Fibroblast of skin of back (primary cell): Measurements from ENCODE around the gene NPLOC4.

Source experiments
- DNase-seq: peaks from one replicate; pipeline ENCODE4 v3.0.0-alpha.2; 2013

The NPLOC4 gene

DNA sequence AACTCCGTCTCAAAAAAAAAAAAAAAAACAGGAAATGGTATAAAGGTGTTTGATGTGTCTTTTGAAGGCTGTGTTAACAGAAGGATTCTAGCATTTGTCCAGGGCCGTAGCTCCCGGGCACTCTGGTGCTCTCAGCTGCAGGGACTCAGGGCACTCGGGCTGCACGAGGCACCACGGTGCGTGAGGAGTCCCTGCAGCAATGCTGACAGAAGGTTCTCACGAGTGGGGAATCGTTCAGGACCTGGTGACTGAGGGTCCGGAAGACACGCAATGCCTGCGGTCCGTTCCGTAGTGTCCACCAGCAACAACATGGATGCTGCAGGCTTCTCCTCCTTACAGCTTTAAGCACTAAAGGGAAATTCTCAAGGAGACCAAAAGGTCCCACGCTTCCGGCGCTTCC, 72.1 kb downstream of the NPLOC4 start:
- DNase-seq = no peak

DNA sequence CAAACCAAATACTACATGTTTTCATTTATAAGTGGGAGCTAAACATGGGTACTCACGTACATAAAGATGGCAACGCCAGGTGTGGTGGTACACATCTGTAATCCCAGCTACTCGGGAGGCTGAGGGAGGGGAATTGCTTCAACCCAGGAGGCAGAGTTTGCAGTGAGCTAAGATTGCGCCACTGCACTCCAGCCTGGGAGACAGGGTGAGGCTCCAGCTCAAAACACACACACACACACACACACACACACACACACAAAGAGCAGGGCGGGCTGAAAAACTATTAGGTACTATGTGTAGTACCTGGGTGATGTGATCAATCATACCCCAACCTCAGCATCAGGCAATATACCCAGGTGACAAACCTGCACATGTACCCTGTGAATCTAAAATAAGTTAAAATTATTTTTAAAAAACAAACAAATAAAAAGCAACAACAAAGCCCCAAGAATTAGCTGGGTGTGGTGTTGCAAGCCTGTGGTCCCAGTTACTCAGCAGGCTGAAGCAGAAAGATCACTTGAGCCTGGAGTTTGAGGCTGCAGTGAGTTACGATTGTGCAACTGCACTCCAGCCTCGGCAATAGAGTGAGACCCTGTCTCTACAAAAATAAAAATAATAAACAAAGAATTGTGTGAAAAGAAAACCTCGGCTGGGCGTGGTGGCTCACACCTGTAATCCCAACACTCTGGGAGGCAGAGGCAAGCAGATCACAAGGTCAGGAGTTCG, 72.9 kb downstream of the NPLOC4 start:
- no peak for DNase-seq

DNA sequence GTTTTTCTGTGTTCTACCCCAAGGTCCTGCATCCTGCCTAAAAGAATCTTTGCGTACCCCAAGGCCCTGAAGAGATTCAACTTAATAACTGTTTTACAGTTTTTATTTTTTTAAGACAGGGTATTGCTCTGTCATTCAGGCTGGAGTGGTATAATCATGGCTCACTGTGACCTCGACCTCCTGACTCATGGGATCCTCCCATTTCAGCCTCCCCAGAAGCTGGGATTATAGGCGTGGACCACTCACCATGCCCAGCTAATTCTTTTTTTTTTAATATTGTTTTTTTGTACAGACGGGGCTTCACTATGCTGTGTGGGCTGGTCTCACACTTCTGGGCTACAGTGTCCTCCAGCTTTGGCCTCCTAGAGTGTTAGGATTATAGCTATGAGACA, 75.4 kb downstream of the NPLOC4 start:
- peak; percentile 72 for DNase-seq

DNA sequence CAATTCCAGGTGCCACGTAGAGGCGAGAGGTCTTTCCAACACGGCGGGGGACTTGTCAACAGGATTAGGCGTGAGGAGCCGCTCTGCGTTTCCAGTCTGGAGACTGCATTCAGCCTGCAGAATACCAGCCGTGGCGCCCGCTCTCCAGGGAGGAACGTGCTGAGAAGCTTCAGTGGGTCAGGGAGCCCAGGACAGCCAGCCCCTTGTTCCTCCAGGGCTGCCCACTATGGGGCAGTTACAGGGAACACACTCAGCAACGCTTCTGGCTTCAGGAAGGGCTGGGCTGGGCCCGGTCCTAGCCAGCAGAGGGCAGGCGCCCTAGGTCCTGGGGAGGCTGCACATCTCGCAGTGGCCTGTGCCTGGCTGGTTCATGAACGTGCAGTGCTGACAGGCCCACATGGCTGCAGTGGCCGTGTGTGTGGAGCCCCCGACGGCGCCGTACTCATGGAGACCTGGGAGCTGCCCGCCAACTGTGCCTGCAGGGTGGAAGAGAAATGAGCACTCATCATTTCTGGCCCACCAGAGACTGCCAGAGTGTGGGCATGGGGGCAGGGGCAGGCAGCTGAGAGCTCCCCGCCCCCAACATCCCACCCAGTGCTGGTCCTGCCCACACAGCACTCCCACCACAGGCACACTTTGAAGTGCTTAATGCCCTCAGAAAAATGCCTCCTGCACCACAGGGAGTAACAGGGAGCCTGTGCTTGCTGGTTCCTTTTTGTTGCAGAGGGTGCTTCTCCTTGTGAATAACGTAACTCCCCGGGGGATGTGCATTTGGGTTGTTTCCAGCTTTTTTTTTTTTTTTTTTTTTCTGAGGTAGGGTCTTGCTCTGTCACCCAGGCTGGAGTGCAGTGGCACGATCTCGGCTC, 77.7 kb downstream of the NPLOC4 start:
- peak; percentile 29 for DNase-seq

DNA sequence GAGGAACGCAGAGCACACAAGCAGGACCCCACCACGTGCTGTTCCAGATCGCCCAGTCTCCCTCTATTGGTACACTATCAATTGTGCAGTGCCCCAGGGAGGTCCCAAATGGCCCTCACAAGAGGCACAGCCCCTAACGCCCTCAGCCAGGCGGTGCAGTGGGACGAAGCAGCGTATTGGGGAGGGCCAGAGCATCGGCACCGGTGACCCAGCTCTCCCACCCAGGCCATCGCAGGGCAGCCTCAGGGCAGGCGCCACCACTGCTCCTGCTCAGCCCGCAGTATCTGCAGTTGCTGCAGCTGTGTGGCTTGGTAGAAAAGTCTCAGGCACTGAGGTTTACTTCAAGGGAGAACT, 78.8 kb downstream of the NPLOC4 start:
- no peak for DNase-seq

DNA sequence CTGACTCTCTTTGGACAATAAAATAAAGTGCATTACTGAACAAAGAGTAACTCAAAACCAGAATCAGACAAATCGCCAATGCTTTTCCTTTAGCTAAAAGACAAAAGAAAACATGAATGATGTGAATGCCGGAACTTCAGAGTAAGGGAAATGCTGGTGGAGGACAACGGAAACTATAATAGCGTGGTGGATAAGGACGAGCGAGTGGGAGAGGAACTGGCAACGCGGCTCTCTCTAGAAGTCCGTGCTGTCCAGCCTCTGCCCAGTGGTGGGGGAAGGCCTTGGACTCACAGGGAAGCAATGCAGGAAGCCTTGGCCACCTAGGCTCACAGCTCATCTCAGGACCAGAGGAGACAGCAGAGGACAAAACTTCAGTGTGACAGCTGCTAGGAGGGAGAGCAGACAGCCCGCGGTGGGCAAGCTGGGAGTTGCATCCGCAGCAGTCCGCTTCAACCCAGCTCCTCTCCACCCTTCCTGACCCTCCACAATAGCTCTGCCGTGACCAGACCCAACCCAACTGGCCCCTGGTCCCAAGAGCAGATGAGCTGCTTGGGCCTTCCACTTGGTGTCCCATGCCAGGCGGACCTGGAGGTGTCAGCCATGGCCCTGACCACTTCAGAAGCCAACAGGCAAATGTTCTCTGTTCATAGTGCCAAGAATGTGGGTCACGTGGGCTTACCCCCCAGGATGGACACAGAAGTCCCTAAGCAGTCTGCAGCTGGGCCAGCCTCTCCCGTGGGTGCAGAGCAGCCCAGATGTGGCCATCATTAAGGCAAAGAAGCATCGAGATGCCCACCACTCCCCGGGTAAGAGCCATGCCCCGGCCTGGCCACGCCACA, 79.4 kb downstream of the NPLOC4 start:
- no peak for DNase-seq

DNA sequence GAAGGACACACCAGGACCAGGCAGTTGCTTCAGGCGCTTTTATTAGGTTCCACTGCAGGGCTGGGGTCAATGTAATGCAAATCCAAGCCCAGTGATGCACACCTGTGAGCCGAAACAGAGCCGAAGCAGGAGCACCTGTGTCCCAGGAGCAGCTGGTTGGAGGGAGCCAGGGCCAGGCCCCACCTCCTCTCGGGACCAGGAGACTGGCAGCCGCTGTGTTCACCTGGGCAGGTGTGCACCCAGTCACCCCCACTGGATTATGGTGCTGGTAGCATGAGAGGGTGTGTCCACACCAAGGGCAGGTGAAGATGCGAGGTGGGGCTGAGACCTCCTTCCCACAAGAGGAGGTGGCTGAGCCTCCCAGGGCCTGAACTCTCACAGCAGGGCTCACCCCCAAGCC, 80.0 kb downstream of the NPLOC4 start:
- DNase-seq = no peak

DNA sequence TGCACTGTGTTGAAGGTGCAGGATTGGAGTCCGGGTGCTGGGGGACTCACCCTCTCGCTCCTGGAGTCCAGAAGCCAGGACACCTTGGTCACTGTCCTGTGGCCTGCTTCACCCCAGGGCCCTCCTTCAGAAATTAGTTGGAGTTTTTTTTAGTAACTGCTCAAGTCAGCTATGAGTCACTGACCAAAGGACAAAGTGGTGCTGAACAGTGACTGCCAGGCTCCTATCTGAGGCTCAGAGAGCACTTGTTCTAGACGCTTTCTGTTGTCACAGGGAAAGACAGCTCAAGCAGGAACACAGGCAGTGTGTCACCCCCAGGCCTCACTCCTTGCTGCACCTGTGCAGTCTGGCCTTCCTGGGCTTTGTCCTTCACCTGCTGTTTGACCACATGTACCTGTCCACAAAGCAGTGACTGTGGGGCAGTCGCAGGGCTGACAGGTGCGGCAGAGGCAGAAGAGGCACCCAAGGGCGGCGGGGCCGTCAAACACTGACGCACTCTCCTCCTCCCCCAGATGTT, 80.7 kb downstream of the NPLOC4 start:
- DNase-seq = peak; percentile 65

DNA sequence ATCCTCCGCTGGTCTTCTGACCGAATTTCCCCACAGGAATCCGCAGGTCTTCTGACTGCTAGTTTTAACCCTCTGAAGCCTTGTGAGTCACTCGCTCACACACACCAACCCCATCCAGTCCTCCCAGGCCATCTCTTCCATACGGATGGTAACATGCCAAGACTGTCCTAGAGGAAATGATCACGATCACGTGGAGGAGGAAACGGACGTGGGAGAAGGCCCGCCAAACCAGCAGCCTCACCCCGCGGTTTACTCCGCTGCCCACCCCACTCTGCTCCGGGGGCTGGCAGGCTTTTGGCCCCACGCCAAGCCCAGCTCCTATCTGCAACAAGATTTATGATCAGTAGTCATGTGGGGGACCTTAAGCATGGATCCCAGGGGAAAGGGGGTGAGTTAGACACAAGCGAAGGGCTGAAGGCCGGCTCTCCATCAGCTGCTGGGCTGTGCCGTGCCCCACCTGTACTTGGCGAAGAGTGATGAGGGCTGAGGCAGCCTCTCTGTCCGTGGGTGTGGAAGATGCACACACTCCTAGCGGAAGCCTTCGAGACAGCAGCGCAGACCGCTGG, 83.2 kb downstream of the NPLOC4 start:
- peak; percentile 95 for DNase-seq

DNA sequence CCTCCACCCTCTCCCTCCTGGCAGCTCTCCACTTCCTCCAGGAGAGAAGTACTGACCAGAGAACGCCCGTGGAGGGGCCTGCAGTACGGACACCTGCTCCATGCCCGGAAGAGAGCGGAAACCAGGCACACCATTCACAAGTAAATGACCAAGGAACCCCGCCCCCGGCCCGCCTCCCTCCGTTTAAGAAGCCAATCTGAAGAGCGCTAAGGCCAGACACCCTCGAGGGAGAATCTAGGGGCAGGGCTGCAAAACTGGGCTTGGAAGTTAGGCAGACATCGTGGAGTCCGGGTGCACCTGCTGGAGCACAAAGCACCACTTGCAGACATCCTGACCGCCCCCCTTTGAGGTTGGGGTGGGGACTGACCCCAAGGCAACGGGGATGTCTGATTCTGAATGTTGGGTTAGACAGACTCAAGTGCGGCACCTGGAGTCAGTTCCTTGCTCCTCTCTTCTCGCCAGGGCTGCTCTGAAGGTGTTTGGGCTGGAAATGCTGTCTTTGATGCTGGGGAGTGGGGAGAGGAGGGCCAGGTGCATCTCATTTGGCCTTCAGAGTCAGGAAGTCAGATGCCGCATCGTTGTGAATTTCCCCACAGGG, 83.8 kb downstream of the NPLOC4 start:
- peak; percentile 82 for DNase-seq

DNA sequence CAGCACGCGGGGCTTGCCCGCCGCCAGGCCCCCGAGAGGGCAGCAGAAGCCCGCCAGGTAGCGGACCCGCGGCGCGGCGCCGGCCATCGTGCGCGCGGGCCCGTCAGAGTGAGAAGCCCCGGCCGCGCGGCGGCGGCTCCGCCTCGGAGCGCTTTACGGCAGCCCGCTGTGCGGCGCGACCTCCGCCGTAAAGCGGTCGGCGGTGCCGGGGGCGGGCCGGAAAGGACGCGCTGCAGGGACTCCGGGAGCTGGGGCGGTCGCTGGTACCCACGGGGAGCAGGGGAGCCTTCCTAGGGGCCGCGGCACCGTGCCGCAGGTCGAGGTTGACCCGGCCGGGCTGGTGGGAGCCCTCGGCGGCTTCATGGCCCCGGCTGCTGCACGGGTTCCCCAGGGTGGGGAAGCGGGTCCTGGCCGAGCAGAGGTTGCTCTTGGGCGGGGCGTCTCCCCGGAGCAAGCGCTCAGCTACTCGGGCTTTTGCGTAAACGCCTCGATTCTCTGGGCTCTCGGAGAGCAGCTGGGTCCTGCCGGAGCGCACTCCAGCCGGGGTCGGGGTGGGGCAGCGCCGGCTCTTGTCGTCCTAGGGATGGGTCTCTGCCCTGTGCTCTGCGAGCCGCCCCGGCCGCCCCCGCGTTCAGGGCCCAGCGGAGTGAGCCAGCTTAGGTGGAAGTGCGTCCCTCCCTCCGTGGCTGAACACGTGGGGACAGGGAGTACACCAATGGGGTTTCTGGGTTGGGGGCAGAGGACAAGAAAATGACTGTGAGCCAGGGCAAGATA, 84.5 kb downstream of the NPLOC4 start, which contains the start of gene FAAP100:
FAAP100 (minus strand) TSS at position 110 of the 774 bp plus-strand sequence; CDS start at position 87, 23 bp downstream.
- peak; percentile 80 for DNase-seq

DNA sequence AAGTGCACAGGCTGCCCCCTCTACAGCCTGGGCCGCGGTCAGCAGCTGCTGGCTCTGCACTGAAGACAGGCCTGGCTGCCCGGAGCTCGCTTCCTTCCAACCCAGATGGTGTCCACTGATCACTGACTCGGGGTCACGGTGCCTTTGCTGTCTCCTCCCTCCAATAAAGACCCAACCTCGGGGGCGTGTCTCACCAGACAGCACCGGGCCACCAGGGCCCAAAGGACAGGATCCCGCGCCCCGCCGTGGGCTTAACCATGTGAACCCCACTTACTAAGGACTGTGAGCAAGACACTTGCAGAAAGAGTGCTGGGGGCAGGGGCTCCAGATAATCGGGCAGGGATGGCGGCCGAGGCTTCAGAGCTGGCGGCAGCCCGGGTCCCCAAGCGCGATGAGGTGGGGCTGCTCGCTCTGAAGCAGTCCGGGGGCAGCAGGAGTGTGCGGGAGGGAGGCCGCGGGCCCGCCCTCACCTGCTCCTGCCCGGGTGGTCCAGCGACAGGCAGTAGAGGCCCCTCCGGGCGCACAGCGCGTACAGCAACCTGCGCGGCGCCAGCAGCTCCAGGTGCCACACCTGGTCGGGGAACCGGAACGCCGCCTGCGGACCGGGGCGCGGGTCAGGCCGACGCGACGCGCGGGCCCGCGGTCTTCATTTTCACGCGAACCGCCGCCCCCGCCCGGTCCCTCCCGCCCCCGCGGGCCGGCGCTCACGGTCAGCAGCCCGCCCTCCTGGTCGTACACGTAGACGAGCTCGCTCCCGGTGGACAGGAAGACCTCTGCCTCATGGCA, 85.3 kb downstream of the NPLOC4 start:
- DNase-seq = no peak

DNA sequence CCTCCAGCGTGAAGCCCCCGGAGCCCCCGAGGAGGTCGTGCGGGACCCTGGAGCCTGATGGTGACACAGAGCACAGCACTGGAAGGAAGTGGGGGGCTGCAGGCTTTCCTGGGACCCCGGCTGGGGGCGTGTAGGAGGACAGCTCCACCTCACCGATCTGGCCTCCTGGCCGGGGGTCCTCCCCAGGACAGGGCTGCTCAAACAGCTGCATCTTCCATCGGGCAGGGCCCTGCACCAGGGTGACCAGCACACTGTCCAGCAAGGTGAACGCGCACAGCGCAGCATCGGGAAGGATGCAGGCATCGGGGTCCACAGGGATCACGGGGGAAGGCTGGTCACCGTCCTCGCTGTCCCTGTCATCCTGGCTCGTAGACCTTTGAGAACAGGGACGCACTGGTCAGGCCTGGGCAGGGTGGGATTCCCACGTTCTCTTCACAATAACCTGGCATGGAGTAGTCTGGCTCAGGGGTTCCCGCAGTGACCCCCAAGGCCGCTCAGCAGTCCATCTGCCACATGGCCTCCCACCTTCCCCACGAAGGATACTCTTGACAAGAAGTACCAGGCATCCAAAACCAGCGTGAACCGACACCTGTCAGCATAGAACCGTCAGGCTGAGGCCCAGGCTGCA, 86.0 kb downstream of the NPLOC4 start:
- DNase-seq = no peak

DNA sequence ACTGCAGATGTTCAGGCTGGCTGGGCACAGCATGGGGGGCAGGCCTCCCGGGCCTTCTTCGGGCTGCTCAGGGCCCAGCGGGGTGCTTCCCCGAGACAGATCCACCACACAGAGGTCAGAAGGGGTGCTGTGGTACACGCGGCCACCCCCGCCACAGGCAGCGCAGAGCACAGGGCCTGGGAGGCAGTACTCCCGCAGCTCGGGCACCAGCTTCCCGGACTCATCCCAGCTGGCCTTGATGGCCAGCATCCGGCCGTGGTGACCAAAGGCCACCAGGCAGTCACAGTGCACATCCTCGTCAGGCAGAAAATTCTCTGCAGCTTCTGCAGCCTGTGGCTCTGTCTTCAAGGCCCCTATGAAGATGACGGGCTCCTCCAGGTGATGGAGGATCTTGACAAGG, 86.6 kb downstream of the NPLOC4 start:
- no peak for DNase-seq

DNA sequence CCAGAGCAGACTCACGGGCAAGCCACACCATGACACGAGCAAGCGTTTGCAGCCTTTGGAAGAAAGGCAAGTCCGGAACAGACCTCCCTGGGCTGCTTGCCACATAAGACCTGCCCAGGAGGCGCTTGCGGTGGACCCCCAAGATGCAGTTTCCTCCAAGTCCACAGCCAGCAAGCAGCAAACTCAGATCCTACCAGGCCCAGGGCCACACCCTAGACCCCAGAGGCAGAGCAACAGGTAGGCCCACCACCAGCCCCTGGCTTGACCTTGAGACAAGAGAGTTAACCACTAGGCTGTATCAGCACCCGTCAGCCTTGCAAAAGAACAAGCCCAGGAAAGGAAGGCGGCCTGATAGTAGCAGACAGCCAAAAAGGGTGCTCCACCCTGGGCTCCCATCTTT, 87.1 kb downstream of the NPLOC4 start:
- no peak for DNase-seq

DNA sequence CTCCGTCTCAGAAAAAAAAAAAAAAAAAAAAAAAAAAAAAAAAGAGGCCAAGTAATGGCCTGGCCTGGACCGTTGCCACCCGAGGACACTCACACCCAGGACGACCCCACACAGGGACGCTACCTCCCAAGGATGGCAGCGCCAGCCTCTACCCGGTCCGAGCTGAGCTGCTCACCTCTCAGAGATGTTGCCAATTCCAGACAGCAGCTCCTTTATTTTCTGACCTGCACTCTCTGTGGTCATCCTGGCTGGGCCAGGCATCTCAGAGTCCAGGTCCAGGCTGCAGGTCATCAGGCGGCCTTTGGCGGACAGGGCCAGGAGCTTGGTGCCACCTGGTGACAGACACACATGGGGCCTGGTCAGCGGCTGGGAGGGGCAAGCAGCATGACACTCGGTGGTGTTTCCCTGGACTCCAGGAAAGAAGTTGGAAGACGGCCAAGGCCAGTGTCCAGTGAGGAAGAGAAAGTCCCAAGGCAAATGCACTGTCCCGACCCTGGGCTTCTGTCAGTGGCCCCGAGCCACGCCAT, 87.8 kb downstream of the NPLOC4 start:
- DNase-seq = no peak

DNA sequence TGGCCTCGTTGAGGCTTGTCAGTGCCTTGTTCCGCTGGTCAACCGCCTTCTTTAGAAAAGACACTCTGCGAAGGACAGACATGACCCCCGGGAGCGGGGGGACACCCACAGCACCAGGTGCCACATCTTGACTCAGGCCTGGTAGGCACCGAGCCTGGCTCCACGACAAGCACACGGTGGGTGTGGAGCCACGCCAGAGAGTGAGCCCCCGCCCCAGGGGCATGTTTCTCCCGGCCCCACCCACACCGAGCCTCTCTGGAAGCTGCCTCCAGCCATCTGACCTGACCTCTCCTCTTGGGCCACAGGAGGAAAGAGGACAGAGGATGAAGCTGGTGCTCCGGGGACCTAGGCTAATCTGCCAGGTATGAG, 89.3 kb downstream of the NPLOC4 start:
- no peak for DNase-seq

DNA sequence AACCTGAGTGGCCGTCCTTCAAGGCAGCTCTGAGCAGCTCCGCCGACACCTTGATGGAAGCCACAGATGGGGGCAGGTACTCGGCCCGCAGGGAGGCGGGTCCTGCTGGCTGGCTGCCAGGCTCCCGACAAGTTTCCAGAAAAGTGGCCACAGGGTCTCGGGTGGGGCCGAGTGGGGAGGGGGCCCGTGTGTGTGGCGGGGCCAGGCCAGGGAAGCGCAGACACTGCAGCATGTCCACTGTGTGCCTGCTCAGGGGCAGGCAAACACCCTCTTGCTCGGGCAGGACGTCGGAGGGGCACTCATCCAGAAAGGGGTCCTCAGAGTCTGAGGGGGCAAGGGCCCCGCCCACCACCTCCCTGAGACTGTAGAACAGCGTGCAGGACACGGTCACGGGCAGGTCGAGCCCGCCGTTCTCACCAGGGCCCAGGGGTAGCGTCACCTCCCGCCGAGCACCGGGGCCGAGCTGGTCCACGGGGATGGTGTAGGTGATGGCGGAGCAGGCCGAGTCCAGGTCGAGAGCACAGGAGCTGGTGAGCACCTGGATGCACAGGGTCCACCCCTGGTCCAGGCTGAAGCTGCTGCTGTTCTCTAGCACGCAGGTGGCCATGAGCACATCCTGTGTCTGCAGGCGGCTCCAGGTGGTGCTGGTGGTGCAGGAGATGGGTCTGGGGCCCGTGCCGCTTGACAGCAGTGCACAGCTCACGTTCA, 89.9 kb downstream of the NPLOC4 start:
- no peak for DNase-seq
